Keratinocyte (primary cell): ENCODE data around the gene TARS3. TPM values are rescaled to one million over a fixed set of nuclear protein-coding genes. Genes with fewer than 3 reads are reported as not detected.

Experiments used
- DNase-seq: peaks from one replicate; pipeline ENCODE4 v3.0.0-alpha.2; 2011; ENCODE audit warnings: low read depth, missing footprints, low spot score
- FAIRE-seq: peaks from 2 replicates; lab custom pipeline; 2011; peaks lifted over from hg19 to GRCh38; lab: Jason Lieb, UNC
- H2AFZ ChIP-seq: 2 replicates; pipeline ENCODE4 v1.6.0; 2012; ENCODE audit warnings: low read length, control low read depth, inconsistent platforms; ENCODE audit not compliant: control insufficient read depth
- H3K27ac ChIP-seq: 2 replicates; pipeline ENCODE4 v1.5.1; 2011; ENCODE audit warnings: low read length; ENCODE audit not compliant: control insufficient read depth, insufficient read depth
- H3K27me3 ChIP-seq: 3 replicates; pipeline ENCODE4 v1.6.0; 2011; ENCODE audit warnings: low read length; ENCODE audit not compliant: control insufficient read depth, insufficient read depth; ENCODE audit errors: extremely low read depth
- H3K36me3 ChIP-seq, 2 experiments: 2 replicates in 1 of 2; 3 replicates in 1 of 2; pipeline ENCODE4 v1.5.1; 2011; ENCODE audit warnings: low read length in 2 of 2, mild to moderate bottlenecking in 1 of 2; ENCODE audit not compliant: control insufficient read depth in 2 of 2, insufficient read depth in 2 of 2; ENCODE audit errors: extremely low read depth in 1 of 2
- H3K4me1 ChIP-seq: 3 replicates; pipeline ENCODE4 v1.5.1; 2011; ENCODE audit warnings: low read length; ENCODE audit not compliant: control insufficient read depth, insufficient read depth; ENCODE audit errors: extremely low read depth
- H3K4me2 ChIP-seq: 3 replicates; pipeline ENCODE4 v1.6.0; 2011; ENCODE audit warnings: low read depth, low read length; ENCODE audit not compliant: control insufficient read depth, insufficient read depth; ENCODE audit errors: extremely low read depth
- H3K4me3 ChIP-seq, 3 experiments: fragments of 200-600 bp in 1 of 3; sonication (generic) in 1 of 3; 2 replicates in 2 of 3; 3 replicates in 1 of 3; pipeline ENCODE4 v1.5.1; 2011 to 2016; ENCODE audit warnings: low read length in 3 of 3, mild to moderate bottlenecking in 3 of 3, control low read depth in 2 of 3, inconsistent platforms in 1 of 3, low read depth in 1 of 3, mixed read lengths in 1 of 3, mixed run types in 1 of 3, moderate library complexity in 1 of 3; ENCODE audit not compliant: control insufficient read depth in 2 of 3, insufficient read depth in 2 of 3; ENCODE audit errors: extremely low read depth in 1 of 3
- H3K79me2 ChIP-seq: 2 replicates; pipeline ENCODE4 v1.6.0; 2012; ENCODE audit warnings: low read length; ENCODE audit not compliant: control insufficient read depth, insufficient read depth
- H3K9ac ChIP-seq: 3 replicates; pipeline ENCODE4 v1.6.0; 2011; ENCODE audit warnings: low read length; ENCODE audit not compliant: control insufficient read depth, insufficient read depth; ENCODE audit errors: extremely low read depth
- H3K9me1 ChIP-seq: 3 replicates; pipeline ENCODE4 v1.6.0; 2011; ENCODE audit warnings: low read length; ENCODE audit not compliant: control insufficient read depth, insufficient read depth; ENCODE audit errors: extremely low read depth
- H3K9me3 ChIP-seq: 2 replicates; pipeline ENCODE4 v1.5.1; 2012; ENCODE audit warnings: low read depth, low read length; ENCODE audit not compliant: control insufficient read depth
- H4K20me1 ChIP-seq: 3 replicates; pipeline ENCODE4 v1.6.0; 2011; ENCODE audit warnings: low read length; ENCODE audit not compliant: control insufficient read depth, insufficient read depth; ENCODE audit errors: extremely low read depth
- CTCF ChIP-seq, 3 experiments: IDR thresholded peaks in 1 of 3; conservative IDR thresholded peaks in 1 of 3; optimal IDR thresholded peaks in 1 of 3; 2 replicates in 2 of 3; 3 replicates in 1 of 3; pipeline versions ENCODE3 to v1.5.1; 2011; ENCODE audit warnings: low read length in 3 of 3, mild to moderate bottlenecking in 3 of 3, moderate library complexity in 2 of 3, control low read depth in 1 of 3, inconsistent platforms in 1 of 3; ENCODE audit not compliant: insufficient read depth in 2 of 3; ENCODE audit errors: extremely low read depth in 1 of 3
- EZH2 ChIP-seq: IDR thresholded peaks from one replicate; pipeline ENCODE4 v1.6.1; 2012; ENCODE audit warnings: inconsistent platforms, mild to moderate bottlenecking, low read length, moderate library complexity
- dilution Hi-C: fragments of 300-500 bp; cut with MboI; formaldehyde crosslinking; loops from one replicate; pipeline ENCODE4 v1.7.0; 2020; ENCODE audit warnings: low sequenced_read_pairs; ENCODE audit not compliant: extremely low pct_ligation_motif_present
- polyA plus RNA-seq, 5 experiments: library from polyadenylated mRNA; depleted of rRNA in 3 of 5; stranded (reverse) in 3 of 5; stranded (forward) in 1 of 5; unstranded in 1 of 5; fragments of >200 nt; gene quantifications; 1 replicate in 1 of 5; 2 replicates in 3 of 5; 3 replicates in 1 of 5; pipeline versions ENCODE4 v1.2.1 to v1.2.3, GENCODE V29; 2011 to 2012; ENCODE audit warnings: missing spikeins in 2 of 5, low read depth in 1 of 5, low replicate concordance in 1 of 5

The TARS3 gene
- polyA plus RNA-seq, 1 donor (not counting 4 experiments of a cell fraction or from before 2014, with no cell fraction given) = 3.9 TPM

- no peaks in the 10 kb centered on the region for H3K79me2 ChIP-seq
- dilution Hi-C loops = no loop called here
- no peaks in the 10 kb centered on the region for H3K36me3 ChIP-seq
- H3K9ac ChIP-seq = no peak overlapping the region
- no peak for FAIRE-seq
- no peaks in the 10 kb centered on the region for H4K20me1 ChIP-seq
- H3K9me1 ChIP-seq = no peaks in the 10 kb centered on the region
- H3K27ac ChIP-seq = no peak overlapping the region
- no peak overlapping the region for H3K4me2 ChIP-seq
- DNase-seq = no peak
- peaks cover 8% of the 10 kb centered on the region for H3K4me1 ChIP-seq
- no peak for TF ChIP-seq CTCF (optimal IDR thresholded peaks at IDR 0.05 in 1 of 3, IDR thresholded peaks at IDR 0.05 in 1 of 3, conservative IDR thresholded peaks at IDR 0.05 in 1 of 3; ENCODE audit: extremely low read depth in 1 of 3, insufficient read depth in 2 of 3, low read length in 3 of 3)
- no peak for TF ChIP-seq EZH2
- H3K27me3 ChIP-seq = peaks cover 18% of the 10 kb centered on the region
- H3K4me3 ChIP-seq = no peak overlapping the region
- H3K9me3 ChIP-seq = no peaks in the 10 kb centered on the region
- no peak overlapping the region for H2AFZ ChIP-seq
Observed at GRCh38 chr15:101618851-101619614, 105.2 kb downstream of the TARS3 start.

- Histone ChIP-seq H3K79me2 (no peaks in the 10 kb centered on the region), H3K9me3 (no peaks in the 10 kb centered on the region), H3K9me1 (no peaks in the 10 kb centered on the region), H3K27ac (no peak overlapping the region), H3K27me3 (peaks cover 24% of the 10 kb centered on the region), H4K20me1 (no peaks in the 10 kb centered on the region), H3K4me1 (peaks cover 12% of the 10 kb centered on the region), H3K36me3 (no peaks in the 10 kb centered on the region), H3K9ac (no peak overlapping the region), H2AFZ (no peak overlapping the region), H3K4me2 (no peak overlapping the region), H3K4me3 (no peak overlapping the region)
- TF ChIP-seq CTCF (optimal IDR thresholded peaks at IDR 0.05 in 1 of 3, IDR thresholded peaks at IDR 0.05 in 1 of 3, conservative IDR thresholded peaks at IDR 0.05 in 1 of 3; ENCODE audit: extremely low read depth in 1 of 3, insufficient read depth in 2 of 3, low read length in 3 of 3) = no peak
- DNase-seq (no peak), FAIRE-seq (no peak)
- dilution Hi-C loops = no loop called here
Observed at GRCh38 chr15:101618076-101618475, 106.2 kb downstream of the TARS3 start.
